Prostate gland (tissue), 2 donors: ENCODE results near the gene RAB3GAP2.

Experiments
- CTCF ChIP-seq, 4 experiments: fragments of 200-600 bp in 2 of 4; fragments of 450-650 bp in 2 of 4; sonication (generic) in 2 of 4; IDR thresholded peaks; 1 replicate in 3 of 4; 2 replicates in 1 of 4; pipeline ENCODE4 v1.5.1; 2016 to 2019; ENCODE audit warnings: antibody characterized with exemption in 4 of 4, mild to moderate bottlenecking in 2 of 4, moderate library complexity in 2 of 4
- POLR2A ChIP-seq: fragments of 450-650 bp; IDR thresholded peaks from one replicate; pipeline ENCODE4 v1.6.1; 2016; ENCODE audit warnings: antibody characterized with exemption, mild to moderate bottlenecking

GRCh38 chr1:220320709-220321108 is 48.5 kb upstream of the RAB3GAP2 start:
- TF ChIP-seq CTCF (IDR thresholded peaks at IDR 0.05) (no peak), POLR2A (no peak)
